H1 (cell line): ENCODE data around the gene PHETA1. TPM values are rescaled to one million over a fixed set of nuclear protein-coding genes. Genes with fewer than 3 reads are reported as not detected.

Source experiments
- CTCF ChIA-PET: fragments of 300-600 bp; sonication (Branson Sonifier 250); formaldehyde crosslinking; loops from one replicate; lab custom pipeline; 2021; ENCODE audit not compliant: partially characterized antibody; lab: Charles Lee
- POLR2A ChIA-PET: fragments of 300-600 bp; sonication (Branson Sonifier 250); formaldehyde crosslinking; loops from one replicate; lab custom pipeline; 2021; ENCODE audit warnings: inconsistent platforms; ENCODE audit not compliant: partially characterized antibody; lab: Charles Lee
- DNase-seq, 2 experiments: peaks; one replicate each; pipeline versions ENCODE4 v3.0.0 to v3.0.0-alpha.2; 2010 to 2022; ENCODE audit warnings: low spot score in 2 of 2, low read depth in 1 of 2, mixed read lengths in 1 of 2
- FAIRE-seq: peaks from 2 replicates; lab custom pipeline; 2011; peaks lifted over from hg19 to GRCh38; lab: Jason Lieb, UNC
- H2AFZ ChIP-seq: 2 replicates; pipeline ENCODE4 v1.8.1; 2012; ENCODE audit warnings: low read length, inconsistent platforms
- H2AK5ac ChIP-seq: 2 replicates; pipeline ENCODE4 v1.6.1; 2013; ENCODE audit warnings: low read depth, low read length
- H2BK120ac ChIP-seq: replicated peaks from 2 replicates; pipeline ENCODE3; 2013; ENCODE audit warnings: low read depth, low read length, inconsistent platforms
- H2BK12ac ChIP-seq: 2 replicates; pipeline ENCODE4 v1.6.1; 2013; ENCODE audit warnings: low read depth, low read length
- H2BK15ac ChIP-seq: 2 replicates; pipeline ENCODE4 v1.6.1; 2013; ENCODE audit warnings: low read length
- H2BK20ac ChIP-seq: 2 replicates; pipeline ENCODE4 v1.6.1; 2013; ENCODE audit warnings: low read length
- H2BK5ac ChIP-seq: 2 replicates; pipeline ENCODE4 v1.6.1; 2013; ENCODE audit warnings: low read depth, low read length
- H3K14ac ChIP-seq: 2 replicates; pipeline ENCODE4 v1.6.1; 2013; ENCODE audit warnings: inconsistent platforms; ENCODE audit not compliant: insufficient read length
- H3K18ac ChIP-seq: 2 replicates; pipeline ENCODE4 v1.6.1; 2013; ENCODE audit warnings: low read length; ENCODE audit errors: extremely low read depth
- H3K23ac ChIP-seq: 2 replicates; pipeline ENCODE4 v1.6.1; 2013; ENCODE audit warnings: inconsistent platforms; ENCODE audit not compliant: insufficient read length
- H3K23me2 ChIP-seq: 2 replicates; pipeline ENCODE4 v1.6.1; 2013; ENCODE audit warnings: low read depth, low read length
- H3K27ac ChIP-seq: 2 replicates; pipeline ENCODE4 v1.6.1; 2011; ENCODE audit warnings: low read depth, low read length, inconsistent platforms
- H3K27me3 ChIP-seq, 4 experiments: replicated peaks in 1 of 4; 1 replicate in 1 of 4; 2 replicates in 3 of 4; pipeline versions ENCODE4 v1.6.1 to v1.8.1; 2011 to 2013; ENCODE audit warnings: low read length in 3 of 4, mild to moderate bottlenecking in 3 of 4, inconsistent platforms in 2 of 4, mixed read lengths in 2 of 4, moderate library complexity in 1 of 4; ENCODE audit not compliant: control insufficient read depth in 3 of 4, insufficient read depth in 3 of 4; ENCODE audit errors: extremely low read depth in 1 of 4
- H3K36me3 ChIP-seq, 4 experiments: 2 replicates each; pipeline versions ENCODE4 v1.6.1 to v1.8.1; 2011 to 2013; ENCODE audit warnings: mild to moderate bottlenecking in 4 of 4, low read length in 3 of 4, moderate library complexity in 2 of 4, control low read depth in 1 of 4, inconsistent platforms in 1 of 4; ENCODE audit not compliant: insufficient read depth in 4 of 4, control insufficient read depth in 2 of 4
- H3K4ac ChIP-seq: replicated peaks from 2 replicates; pipeline ENCODE3; 2013; ENCODE audit warnings: low read length, low read depth, mixed read lengths, inconsistent platforms; ENCODE audit not compliant: insufficient read length
- H3K4me1 ChIP-seq, 4 experiments: replicated peaks in 1 of 4; 1 replicate in 1 of 4; 2 replicates in 3 of 4; pipeline versions ENCODE4 v1.6.1 to v1.8.1; 2011 to 2013; ENCODE audit warnings: low read length in 3 of 4, inconsistent platforms in 2 of 4, mixed read lengths in 1 of 4; ENCODE audit not compliant: insufficient read depth in 4 of 4, control insufficient read depth in 3 of 4
- H3K4me2 ChIP-seq, 2 experiments: 2 replicates each; pipeline versions ENCODE4 v1.6.1 to v1.8.1; 2011 to 2013; ENCODE audit warnings: low read depth in 2 of 2, low read length in 2 of 2, control low read depth in 1 of 2, inconsistent platforms in 1 of 2, mild to moderate bottlenecking in 1 of 2; ENCODE audit not compliant: insufficient read depth in 1 of 2
- H3K4me3 ChIP-seq, 4 experiments: fragments of 200-600, 300-600 bp in 1 of 4; sonication (generic), shearing (Covaris generic), sonication (Bioruptor Twin) in 1 of 4; 2 replicates each; pipeline versions ENCODE4 v1.5.1 to v1.8.1; 2011 to 2016; ENCODE audit warnings: low read length in 4 of 4, low read depth in 3 of 4, control low read depth in 2 of 4, inconsistent platforms in 2 of 4, mild to moderate bottlenecking in 2 of 4, mixed read lengths in 1 of 4, moderate library complexity in 1 of 4; ENCODE audit not compliant: insufficient read depth in 2 of 4; ENCODE audit errors: extremely low read depth in 1 of 4
- H3K56ac ChIP-seq: replicated peaks from 2 replicates; pipeline ENCODE3; 2013; ENCODE audit warnings: low read depth, mild to moderate bottlenecking, mixed read lengths, low read length, inconsistent platforms; ENCODE audit not compliant: insufficient read length
- H3K79me1 ChIP-seq: 2 replicates; pipeline ENCODE4 v1.6.1; 2013; ENCODE audit warnings: low read depth, low read length, control low read depth
- H3K79me2 ChIP-seq, 2 experiments: 2 replicates each; pipeline versions ENCODE4 v1.6.1 to v1.8.1; 2012 to 2013; ENCODE audit warnings: low read length in 2 of 2, mild to moderate bottlenecking in 2 of 2, inconsistent platforms in 1 of 2; ENCODE audit not compliant: insufficient read depth in 2 of 2, control insufficient read depth in 1 of 2
- H3K9ac ChIP-seq, 4 experiments: replicated peaks in 1 of 4; 1 replicate in 1 of 4; 2 replicates in 3 of 4; pipeline versions ENCODE4 v1.6.1 to v1.8.1; 2011 to 2013; ENCODE audit warnings: low read depth in 3 of 4, low read length in 3 of 4, control low read depth in 2 of 4, mild to moderate bottlenecking in 2 of 4, moderate library complexity in 2 of 4, inconsistent platforms in 1 of 4; ENCODE audit errors: extremely low read depth in 1 of 4
- H3K9me3 ChIP-seq, 2 experiments: 2 replicates each; pipeline versions ENCODE4 v1.6.1 to v1.8.1; 2012 to 2013; ENCODE audit warnings: mild to moderate bottlenecking in 2 of 2, moderate library complexity in 2 of 2, control low read depth in 1 of 2, inconsistent platforms in 1 of 2, low read depth in 1 of 2, low read length in 1 of 2, mixed read lengths in 1 of 2; ENCODE audit not compliant: insufficient read depth in 2 of 2
- H4K20me1 ChIP-seq, 2 experiments: replicated peaks in 1 of 2; 2 replicates each; pipeline versions ENCODE3 to v1.8.1; 2011 to 2013; ENCODE audit warnings: inconsistent platforms in 2 of 2, low read length in 2 of 2, mild to moderate bottlenecking in 1 of 2; ENCODE audit not compliant: insufficient read depth in 2 of 2, control insufficient read depth in 1 of 2
- H4K5ac ChIP-seq: 2 replicates; pipeline ENCODE4 v1.6.1; 2013; ENCODE audit warnings: low read length, low read depth, mixed read lengths, inconsistent platforms; ENCODE audit not compliant: insufficient read length
- H4K8ac ChIP-seq: 2 replicates; pipeline ENCODE4 v1.8.0; 2013; ENCODE audit warnings: mild to moderate bottlenecking, moderate library complexity, low read length, inconsistent platforms; ENCODE audit not compliant: insufficient read depth; ENCODE audit errors: extremely low read depth
- H4K91ac ChIP-seq: replicated peaks from 2 replicates; pipeline ENCODE3; 2013; ENCODE audit warnings: low read length, mixed read lengths, inconsistent platforms; ENCODE audit not compliant: insufficient read length
- ATF3 ChIP-seq: IDR thresholded peaks from 2 replicates; pipeline ENCODE4 v1.6.1; 2011; ENCODE audit warnings: low read depth, mild to moderate bottlenecking, low read length; ENCODE audit not compliant: insufficient read depth
- CTBP2 ChIP-seq: IDR thresholded peaks from 2 replicates; pipeline ENCODE4 v1.7.0; 2011; ENCODE audit warnings: borderline replicate concordance, mild to moderate bottlenecking, moderate library complexity, mixed read lengths, low read length; ENCODE audit not compliant: insufficient read depth, insufficient read length
- GABPA ChIP-seq: IDR thresholded peaks from 2 replicates; pipeline ENCODE4 v1.6.1; 2011; ENCODE audit warnings: mild to moderate bottlenecking, low read length, moderate library complexity, borderline replicate concordance; ENCODE audit not compliant: insufficient read depth
- KDM4A ChIP-seq: IDR thresholded peaks from one replicate; pipeline ENCODE4 v1.7.1; 2012; ENCODE audit warnings: low read depth, mild to moderate bottlenecking, moderate library complexity, low read length, inconsistent platforms; ENCODE audit not compliant: severe bottlenecking
- PHF8 ChIP-seq: fragments of 200-600 bp; sonication (generic); conservative IDR thresholded peaks from 2 replicates; pipeline ENCODE4 v1.7.1; 2012; ENCODE audit warnings: low read depth, mild to moderate bottlenecking, inconsistent platforms, low read length, moderate library complexity
- RXRA ChIP-seq: IDR thresholded peaks from 2 replicates; pipeline ENCODE4 v1.6.1; 2011; ENCODE audit warnings: low read depth, mild to moderate bottlenecking, low read length, moderate library complexity; ENCODE audit not compliant: insufficient read depth
- SIX5 ChIP-seq: IDR thresholded peaks from 2 replicates; pipeline ENCODE4 v1.6.1; 2011; ENCODE audit warnings: mild to moderate bottlenecking, low read depth, low read length
- WGBS, 2 experiments: shearing (Covaris generic) in 1 of 2; methylation state at CpG; one replicate each; pipeline versions ENCODE4 v1.1.6 to v1.1.7; 2013 to 2015; ENCODE audit warnings: low lambda C conversion rate in 2 of 2, mixed read lengths in 2 of 2, inconsistent platforms in 1 of 2, low coverage in 1 of 2, missing lambda C conversion rate in 1 of 2; ENCODE audit not compliant: insufficient replicate concordance in 2 of 2, insufficient coverage in 1 of 2, insufficient read length in 1 of 2; ENCODE audit errors: extremely low coverage in 1 of 2, missing lambda C conversion rate in 1 of 2; 5-methylcytosine and 5-hydroxymethylcytosine counted together
- polyA plus RNA-seq, 7 experiments: library from polyadenylated mRNA; depleted of rRNA in 3 of 7; stranded (reverse) in 5 of 7; unstranded in 2 of 7; fragments of >200 nt in 5 of 7; fragments of 200-250 nt in 2 of 7; gene quantifications; 1 replicate in 5 of 7; 2 replicates in 1 of 7; 4 replicates in 1 of 7; pipeline versions ENCODE4 v1.2.1 to v1.2.3, GENCODE V29; 2011 to 2013; ENCODE audit warnings: missing spikeins in 2 of 7, mixed read lengths in 2 of 7
- total RNA-seq: library from RNA; stranded (reverse); fragmentation: NEBNext Ultra II Directional; extraction: Animal tissue kit (Norgen Biotek cat#: 25700); gene quantifications from 2 replicates; pipeline ENCODE4 v1.2.1, GENCODE V29; 2021
- TF ChIP-seq, protein P1 (sequence below): IDR thresholded peaks from 2 replicates; pipeline ENCODE4 v1.6.1; 2011; ENCODE audit warnings: low read length, improper control_type of control experiment

Gene PHETA1
- total and polyA plus RNA-seq, 2 of the 8 experiments (the other 6 are each of a cell fraction or from before 2014, with no cell fraction given) = 5.2 to 12.3 TPM

GRCh38 chr12:111335811-111336210, 33.1 kb downstream of the PHETA1 start:
- Histone ChIP-seq H4K91ac (no peak overlapping the region), H2BK20ac (no peak overlapping the region), H3K18ac (no peak overlapping the region), H3K36me3 (no peaks in the 10 kb centered on the region), H3K4me2 (no peak overlapping the region), H2BK15ac (no peak overlapping the region), H3K4me1 (peaks cover 0 to 6% (median 1%) of the 10 kb centered on the region in 4 experiments; a peak in 3 of 7 replicates), H4K5ac (no peak overlapping the region), H4K8ac (no peak overlapping the region), H2AFZ (no peak overlapping the region), H2BK5ac (no peak overlapping the region), H3K79me2 (no peaks in the 10 kb centered on the region), H2BK12ac (no peak overlapping the region), H3K9ac (no peak overlapping the region), H4K20me1 (no peaks in the 10 kb centered on the region), H3K4me3 (no peak overlapping the region), H3K4ac (no peak overlapping the region), H3K27ac (no peak overlapping the region), H3K9me3 (no peaks in the 10 kb centered on the region), H3K14ac (no peak overlapping the region), H3K23me2 (no peaks in the 10 kb centered on the region), H3K56ac (no peak overlapping the region), H2BK120ac (no peak overlapping the region), H2AK5ac (no peak overlapping the region), H3K27me3 (no peaks in the 10 kb centered on the region), H3K79me1 (no peaks in the 10 kb centered on the region), H3K23ac (no peak overlapping the region)
- CTCF ChIA-PET = interaction anchor here (1.0 to 2.2 kb wide), 6 partner anchors 15 to 65 kb away, joined by 3 to 6 read pairs (median 4); no protein-coding TSS in a partner anchor
- FAIRE-seq = no peak
- WGBS, 2 experiments = 88% methylated on average over 7 of the region's 7 CpGs; no CpG with 5 or more reads in 1 of the 2 experiments
- POLR2A ChIA-PET = interaction anchor here (1.2 kb wide), 1 partner anchor 39 kb away, joined by 3 read pairs; no protein-coding TSS in a partner anchor
- no peak for DNase-seq
- TF ChIP-seq ATF3 = no peak
- no peak for TF ChIP-seq CTBP2
- no peak for TF ChIP-seq KDM4A
- TF ChIP-seq, protein P1, sequence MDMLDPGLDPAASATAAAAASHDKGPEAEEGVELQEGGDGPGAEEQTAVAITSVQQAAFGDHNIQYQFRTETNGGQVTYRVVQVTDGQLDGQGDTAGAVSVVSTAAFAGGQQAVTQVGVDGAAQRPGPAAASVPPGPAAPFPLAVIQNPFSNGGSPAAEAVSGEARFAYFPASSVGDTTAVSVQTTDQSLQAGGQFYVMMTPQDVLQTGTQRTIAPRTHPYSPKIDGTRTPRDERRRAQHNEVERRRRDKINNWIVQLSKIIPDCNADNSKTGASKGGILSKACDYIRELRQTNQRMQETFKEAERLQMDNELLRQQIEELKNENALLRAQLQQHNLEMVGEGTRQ = no peak
- TF ChIP-seq GABPA = no peak
- no peak for TF ChIP-seq RXRA
- TF ChIP-seq SIX5 = no peak
- no peak for TF ChIP-seq PHF8
